GM23338 (cell line): ENCODE results near the gene DGKH. TPM values are rescaled to one million over a fixed set of nuclear protein-coding genes. Genes with fewer than 3 reads are reported as not detected.

Source experiments
- ATAC-seq: fragments of 200-7000 bp; cut with Tn5 transposase; 3 replicates; pipeline ENCODE4 v1.9.1; 2020
- DNase-seq: peaks from one replicate; pipeline ENCODE4 v3.0.0-alpha.2; 2015; ENCODE audit warnings: low spot score
- H2AFZ ChIP-seq: fragments of 200-600 bp; sonication (generic); 2 replicates; pipeline ENCODE4 v1.8.0; 2016; ENCODE audit warnings: antibody characterized with exemption, mild to moderate bottlenecking, moderate library complexity
- H3F3A ChIP-seq: fragments of 200-600 bp; sonication (generic); replicated peaks from 2 replicates; pipeline ENCODE4 v1.8.0; 2017; ENCODE audit warnings: antibody characterized with exemption, mixed run types, low read depth
- H3K27ac ChIP-seq: fragments of 200-600 bp; sonication (generic); 2 replicates; pipeline ENCODE4 v1.6.1; 2016; ENCODE audit warnings: low read depth
- H3K27me3 ChIP-seq: fragments of 200-600 bp; sonication (generic); 2 replicates; pipeline ENCODE4 v1.8.0; 2016; ENCODE audit warnings: mild to moderate bottlenecking, mixed run types, moderate library complexity; ENCODE audit not compliant: insufficient read depth
- H3K36me3 ChIP-seq: fragments of 200-600 bp; sonication (generic); 2 replicates; pipeline ENCODE4 v1.8.0; 2016; ENCODE audit warnings: mild to moderate bottlenecking; ENCODE audit not compliant: insufficient read depth
- H3K4me1 ChIP-seq: fragments of 200-600 bp; sonication (generic); 2 replicates; pipeline ENCODE4 v1.8.0; 2016; ENCODE audit warnings: mild to moderate bottlenecking, moderate library complexity; ENCODE audit not compliant: insufficient read depth
- H3K4me2 ChIP-seq: fragments of 200-600 bp; sonication (generic); 2 replicates; pipeline ENCODE4 v1.7.1; 2017; ENCODE audit warnings: mixed run types
- H3K4me3 ChIP-seq: fragments of 200-600 bp; sonication (generic); 2 replicates; pipeline ENCODE4 v1.6.1; 2016; ENCODE audit warnings: mixed run types
- H3K79me2 ChIP-seq: fragments of 200-600 bp; sonication (generic); replicated peaks from 2 replicates; pipeline ENCODE4 v1.8.0; 2017; ENCODE audit warnings: mild to moderate bottlenecking; ENCODE audit not compliant: insufficient read depth
- H3K9me2 ChIP-seq: fragments of 200-600 bp; sonication (generic); 2 replicates; pipeline ENCODE4 v1.8.0; 2017; ENCODE audit not compliant: insufficient read depth
- H4K20me1 ChIP-seq: fragments of 200-600 bp; sonication (generic); replicated peaks from 2 replicates; pipeline ENCODE4 v1.8.0; 2017; ENCODE audit warnings: mild to moderate bottlenecking; ENCODE audit not compliant: insufficient read depth
- H3K27ac Mint-ChIP-seq: 2 replicates; pipeline ENCODE4 v1.8.0; 2020; ENCODE audit warnings: inconsistent platforms, mild to moderate bottlenecking, moderate library complexity, mixed read lengths
- H3K27me3 Mint-ChIP-seq: 3 replicates; pipeline ENCODE4 v1.8.0; 2022; ENCODE audit warnings: low read depth, mild to moderate bottlenecking, moderate library complexity, mixed read lengths, inconsistent platforms; ENCODE audit not compliant: insufficient read depth, poor library complexity
- H3K36me3 Mint-ChIP-seq: 3 replicates; pipeline ENCODE4 v1.8.0; 2021; ENCODE audit warnings: low read depth, mild to moderate bottlenecking, inconsistent platforms, moderate library complexity, mixed read lengths
- H3K4me1 Mint-ChIP-seq: 3 replicates; pipeline ENCODE4 v1.8.0; 2020; ENCODE audit warnings: mild to moderate bottlenecking, inconsistent platforms, mixed read lengths
- H3K4me3 Mint-ChIP-seq: 3 replicates; pipeline ENCODE4 v1.8.0; 2021; ENCODE audit warnings: moderate library complexity, mild to moderate bottlenecking, inconsistent platforms, mixed read lengths
- H3K9me3 Mint-ChIP-seq: 3 replicates; pipeline ENCODE4 v1.8.0; 2020; ENCODE audit warnings: moderate library complexity, mild to moderate bottlenecking, inconsistent platforms, mixed read lengths
- CTCF ChIP-seq, 2 experiments: fragments of 200-600 bp in 1 of 2; sonication (generic) in 1 of 2; conservative IDR thresholded peaks; 2 replicates each; pipeline versions ENCODE4 v1.5.1 to v1.6.1; 2016 to 2017; ENCODE audit warnings: antibody characterized with exemption in 2 of 2, low read depth in 2 of 2, mild to moderate bottlenecking in 2 of 2, moderate library complexity in 1 of 2
- EZH2phosphoT487 ChIP-seq: fragments of 200-600 bp; sonication (generic); IDR thresholded peaks from one replicate; pipeline ENCODE4 v1.8.1; 2018; ENCODE audit warnings: antibody characterized with exemption; ENCODE audit not compliant: unreplicated experiment
- STAT1 ChIP-seq: IDR thresholded peaks from one replicate; pipeline ENCODE4 v1.6.1; 2016; ENCODE audit warnings: antibody characterized with exemption; ENCODE audit not compliant: unreplicated experiment
- polyA plus RNA-seq: library from polyadenylated mRNA; unstranded; fragments of >200 nt; fragmentation: Nextera tagmentation; extraction: Ambion mirVana; gene quantifications from 2 replicates; pipeline ENCODE4 v1.2.1, GENCODE V29; 2016
- total RNA-seq: library from RNA; depleted of rRNA; stranded (reverse); fragments of >200 nt; shearing (Covaris generic); gene quantifications from 2 replicates; pipeline ENCODE4 v1.2.3, GENCODE V29; 2014
- TF ChIP-seq, protein P1 (sequence below): fragments of 250-450 bp; sonication (Bioruptor Pico); IDR thresholded peaks from 2 replicates; pipeline ENCODE4 v1.5.0; 2020; ENCODE audit warnings: mild to moderate bottlenecking, moderate library complexity
- TF ChIP-seq, protein P2 (sequence below): IDR thresholded peaks from 2 replicates; pipeline ENCODE4 v1.6.1; 2016; ENCODE audit warnings: antibody characterized with exemption

DGKH gene
- total and polyA plus RNA-seq, 2 experiments from 2014 or later: 2.1 to 7.5 TPM

DNA sequence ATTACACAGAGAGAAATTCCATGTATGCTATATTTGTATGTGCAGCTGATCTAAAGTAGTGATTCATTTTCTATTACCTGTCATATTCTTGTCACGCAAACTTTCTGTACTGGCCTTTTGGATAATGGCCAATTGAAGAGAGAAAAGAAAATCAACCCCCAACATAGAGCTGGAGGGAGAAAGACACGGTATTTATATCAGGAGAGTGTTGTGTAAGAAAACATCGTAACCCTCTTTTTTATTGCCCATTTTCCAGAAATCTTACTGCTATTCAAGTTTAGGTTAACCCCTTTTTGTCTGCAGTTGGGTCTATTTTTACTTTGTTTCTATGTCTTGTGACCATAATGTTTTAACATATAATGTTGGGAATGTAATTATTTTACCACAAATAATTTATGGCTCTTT is 27.9 kb downstream of the DGKH start (continued):
- TF ChIP-seq, protein P1, sequence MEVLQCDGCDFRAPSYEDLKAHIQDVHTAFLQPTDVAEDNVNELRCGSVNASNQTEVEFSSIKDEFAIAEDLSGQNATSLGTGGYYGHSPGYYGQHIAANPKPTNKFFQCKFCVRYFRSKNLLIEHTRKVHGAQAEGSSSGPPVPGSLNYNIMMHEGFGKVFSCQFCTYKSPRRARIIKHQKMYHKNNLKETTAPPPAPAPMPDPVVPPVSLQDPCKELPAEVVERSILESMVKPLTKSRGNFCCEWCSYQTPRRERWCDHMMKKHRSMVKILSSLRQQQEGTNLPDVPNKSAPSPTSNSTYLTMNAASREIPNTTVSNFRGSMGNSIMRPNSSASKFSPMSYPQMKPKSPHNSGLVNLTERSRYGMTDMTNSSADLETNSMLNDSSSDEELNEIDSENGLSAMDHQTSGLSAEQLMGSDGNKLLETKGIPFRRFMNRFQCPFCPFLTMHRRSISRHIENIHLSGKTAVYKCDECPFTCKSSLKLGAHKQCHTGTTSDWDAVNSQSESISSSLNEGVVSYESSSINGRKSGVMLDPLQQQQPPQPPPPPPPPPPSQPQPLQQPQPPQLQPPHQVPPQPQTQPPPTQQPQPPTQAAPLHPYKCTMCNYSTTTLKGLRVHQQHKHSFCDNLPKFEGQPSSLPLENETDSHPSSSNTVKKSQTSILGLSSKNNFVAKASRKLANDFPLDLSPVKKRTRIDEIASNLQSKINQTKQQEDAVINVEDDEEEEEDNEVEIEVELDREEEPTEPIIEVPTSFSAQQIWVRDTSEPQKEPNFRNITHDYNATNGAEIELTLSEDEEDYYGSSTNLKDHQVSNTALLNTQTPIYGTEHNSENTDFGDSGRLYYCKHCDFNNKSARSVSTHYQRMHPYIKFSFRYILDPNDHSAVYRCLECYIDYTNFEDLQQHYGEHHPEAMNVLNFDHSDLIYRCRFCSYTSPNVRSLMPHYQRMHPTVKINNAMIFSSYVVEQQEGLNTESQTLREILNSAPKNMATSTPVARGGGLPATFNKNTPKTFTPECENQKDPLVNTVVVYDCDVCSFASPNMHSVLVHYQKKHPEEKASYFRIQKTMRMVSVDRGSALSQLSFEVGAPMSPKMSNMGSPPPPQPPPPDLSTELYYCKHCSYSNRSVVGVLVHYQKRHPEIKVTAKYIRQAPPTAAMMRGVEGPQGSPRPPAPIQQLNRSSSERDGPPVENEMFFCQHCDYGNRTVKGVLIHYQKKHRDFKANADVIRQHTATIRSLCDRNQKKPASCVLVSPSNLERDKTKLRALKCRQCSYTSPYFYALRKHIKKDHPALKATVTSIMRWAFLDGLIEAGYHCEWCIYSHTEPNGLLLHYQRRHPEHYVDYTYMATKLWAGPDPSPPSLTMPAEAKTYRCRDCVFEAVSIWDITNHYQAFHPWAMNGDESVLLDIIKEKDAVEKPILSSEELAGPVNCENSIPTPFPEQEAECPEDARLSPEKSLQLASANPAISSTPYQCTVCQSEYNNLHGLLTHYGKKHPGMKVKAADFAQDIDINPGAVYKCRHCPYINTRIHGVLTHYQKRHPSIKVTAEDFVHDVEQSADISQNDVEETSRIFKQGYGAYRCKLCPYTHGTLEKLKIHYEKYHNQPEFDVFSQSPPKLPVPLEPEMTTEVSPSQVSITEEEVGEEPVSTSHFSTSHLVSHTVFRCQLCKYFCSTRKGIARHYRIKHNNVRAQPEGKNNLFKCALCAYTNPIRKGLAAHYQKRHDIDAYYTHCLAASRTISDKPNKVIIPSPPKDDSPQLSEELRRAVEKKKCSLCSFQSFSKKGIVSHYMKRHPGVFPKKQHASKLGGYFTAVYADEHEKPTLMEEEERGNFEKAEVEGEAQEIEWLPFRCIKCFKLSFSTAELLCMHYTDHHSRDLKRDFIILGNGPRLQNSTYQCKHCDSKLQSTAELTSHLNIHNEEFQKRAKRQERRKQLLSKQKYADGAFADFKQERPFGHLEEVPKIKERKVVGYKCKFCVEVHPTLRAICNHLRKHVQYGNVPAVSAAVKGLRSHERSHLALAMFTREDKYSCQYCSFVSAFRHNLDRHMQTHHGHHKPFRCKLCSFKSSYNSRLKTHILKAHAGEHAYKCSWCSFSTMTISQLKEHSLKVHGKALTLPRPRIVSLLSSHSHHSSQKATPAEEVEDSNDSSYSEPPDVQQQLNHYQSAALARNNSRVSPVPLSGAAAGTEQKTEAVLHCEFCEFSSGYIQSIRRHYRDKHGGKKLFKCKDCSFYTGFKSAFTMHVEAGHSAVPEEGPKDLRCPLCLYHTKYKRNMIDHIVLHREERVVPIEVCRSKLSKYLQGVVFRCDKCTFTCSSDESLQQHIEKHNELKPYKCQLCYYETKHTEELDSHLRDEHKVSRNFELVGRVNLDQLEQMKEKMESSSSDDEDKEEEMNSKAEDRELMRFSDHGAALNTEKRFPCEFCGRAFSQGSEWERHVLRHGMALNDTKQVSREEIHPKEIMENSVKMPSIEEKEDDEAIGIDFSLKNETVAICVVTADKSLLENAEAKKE (CRISPR knock-in tag): no peak

- ATAC-seq (peak; percentile 86), DNase-seq (peak; percentile 43)
- H3K36me3 Mint-ChIP-seq: peaks cover 15% of the 10 kb centered on the region; the same call in 2 of the 3 replicates
- Histone ChIP-seq H3K27me3 (no peaks in the 10 kb centered on the region), H3K79me2 (no peaks in the 10 kb centered on the region), H2AFZ (no peak overlapping the region), H3K9me2 (no peaks in the 10 kb centered on the region), H3K4me1 (no peaks in the 10 kb centered on the region), H4K20me1 (no peaks in the 10 kb centered on the region), H3K36me3 (no peaks in the 10 kb centered on the region), H3F3A (no peaks in the 10 kb centered on the region), H3K4me3 (no peak overlapping the region), H3K27ac (no peak overlapping the region), H3K4me2 (no peak overlapping the region)
- TF ChIP-seq CTCF (conservative IDR thresholded peaks at IDR 0.05; ENCODE audit: low read depth in 2 of 2): peak; percentile 13 to 59; a peak in 2 of 4 replicates
- TF ChIP-seq STAT1: no peak
- TF ChIP-seq EZH2phosphoT487: no peak
- TF ChIP-seq, protein P2, sequence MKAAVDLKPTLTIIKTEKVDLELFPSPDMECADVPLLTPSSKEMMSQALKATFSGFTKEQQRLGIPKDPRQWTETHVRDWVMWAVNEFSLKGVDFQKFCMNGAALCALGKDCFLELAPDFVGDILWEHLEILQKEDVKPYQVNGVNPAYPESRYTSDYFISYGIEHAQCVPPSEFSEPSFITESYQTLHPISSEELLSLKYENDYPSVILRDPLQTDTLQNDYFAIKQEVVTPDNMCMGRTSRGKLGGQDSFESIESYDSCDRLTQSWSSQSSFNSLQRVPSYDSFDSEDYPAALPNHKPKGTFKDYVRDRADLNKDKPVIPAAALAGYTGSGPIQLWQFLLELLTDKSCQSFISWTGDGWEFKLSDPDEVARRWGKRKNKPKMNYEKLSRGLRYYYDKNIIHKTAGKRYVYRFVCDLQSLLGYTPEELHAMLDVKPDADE: 0 out of 2 replicates have a peak, but pooled peaks have one; percentile 14
- peaks cover 9% of the 10 kb centered on the region; the same call in 2 of the 3 replicates for H3K9me3 Mint-ChIP-seq
- no peak overlapping the region for H3K4me3 Mint-ChIP-seq
- no peak overlapping the region for H3K27ac Mint-ChIP-seq
- peaks cover 3% of the 10 kb centered on the region for H3K27me3 Mint-ChIP-seq
- no peaks in the 10 kb centered on the region for H3K4me1 Mint-ChIP-seq
These were observed 29.8 kb downstream of the DGKH start for GRCh38 chr13:42078128-42078808.
